H1 (cell line): Measurements from ENCODE around the gene CCL26.
"Not testable (repeated sequence)": the region's sequence is repeated elsewhere in the genome, so short reads cannot be mapped to it uniquely, and the experiment has no call there.

Source experiments
- EZH2 ChIP-seq: fragments of 200-600 bp; sonication (generic); IDR thresholded peaks from 2 replicates; pipeline ENCODE4 v1.7.1; 2012; ENCODE audit warnings: low read depth, mild to moderate bottlenecking, moderate library complexity, low read length, inconsistent platforms; ENCODE audit not compliant: severe bottlenecking
- HDAC6 ChIP-seq: IDR thresholded peaks from one replicate; pipeline ENCODE4 v1.7.1; 2012; ENCODE audit warnings: low read depth, mild to moderate bottlenecking, inconsistent platforms, low read length, moderate library complexity
- MAFK ChIP-seq: IDR thresholded peaks from 2 replicates; pipeline ENCODE4 v1.6.1; 2012; ENCODE audit warnings: low read depth, mild to moderate bottlenecking, improper control_type of control experiment, low read length
- SAP30 ChIP-seq: fragments of 300-600 bp; sonication (generic); IDR thresholded peaks from 2 replicates; pipeline ENCODE4 v1.7.1; 2012; ENCODE audit warnings: low read length, moderate library complexity, mild to moderate bottlenecking, inconsistent platforms; ENCODE audit not compliant: insufficient read depth, insufficient replicate concordance
- TCF12 ChIP-seq: IDR thresholded peaks from 2 replicates; pipeline ENCODE4 v1.6.1; 2011; ENCODE audit warnings: low read depth, mild to moderate bottlenecking, low read length
- TF ChIP-seq, protein P1 (sequence below): IDR thresholded peaks from 2 replicates; pipeline ENCODE4 v1.6.1; 2011; ENCODE audit warnings: low read length, improper control_type of control experiment
- TF ChIP-seq, protein P2 (sequence below), 3 experiments: IDR thresholded peaks; 1 replicate in 2 of 3; 2 replicates in 1 of 3; pipeline versions ENCODE4 v1.5.1 to v1.6.1; 2011; ENCODE audit warnings: low read length in 3 of 3, mild to moderate bottlenecking in 3 of 3, inconsistent platforms in 2 of 3, low read depth in 1 of 3, moderate library complexity in 1 of 3; ENCODE audit not compliant: insufficient read depth in 1 of 3; ENCODE audit errors: control extremely low read depth in 1 of 3

DNA sequence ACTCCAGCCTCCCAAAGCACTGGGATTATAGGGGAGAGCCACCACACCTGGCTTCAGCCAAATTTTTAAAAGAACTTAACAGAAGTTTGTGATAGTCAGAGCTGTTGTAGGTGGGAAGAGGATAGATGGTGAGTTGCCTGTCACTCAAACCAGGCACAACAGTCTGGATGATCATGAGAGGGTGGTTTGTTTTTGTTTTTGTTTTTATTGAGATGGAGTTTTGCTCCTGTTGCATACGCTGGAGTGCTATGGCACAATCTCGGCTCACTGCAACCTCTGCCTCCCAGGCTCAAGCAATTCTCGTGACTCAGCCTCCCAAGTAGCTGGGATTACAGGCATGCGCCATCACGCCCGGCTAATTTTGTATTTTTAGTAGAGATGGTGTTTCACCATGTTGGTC lies 1.9 kb upstream of the CCL26 start:
- TF ChIP-seq, protein P1, sequence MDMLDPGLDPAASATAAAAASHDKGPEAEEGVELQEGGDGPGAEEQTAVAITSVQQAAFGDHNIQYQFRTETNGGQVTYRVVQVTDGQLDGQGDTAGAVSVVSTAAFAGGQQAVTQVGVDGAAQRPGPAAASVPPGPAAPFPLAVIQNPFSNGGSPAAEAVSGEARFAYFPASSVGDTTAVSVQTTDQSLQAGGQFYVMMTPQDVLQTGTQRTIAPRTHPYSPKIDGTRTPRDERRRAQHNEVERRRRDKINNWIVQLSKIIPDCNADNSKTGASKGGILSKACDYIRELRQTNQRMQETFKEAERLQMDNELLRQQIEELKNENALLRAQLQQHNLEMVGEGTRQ = not testable (repeated sequence)
- TF ChIP-seq, protein P2, sequence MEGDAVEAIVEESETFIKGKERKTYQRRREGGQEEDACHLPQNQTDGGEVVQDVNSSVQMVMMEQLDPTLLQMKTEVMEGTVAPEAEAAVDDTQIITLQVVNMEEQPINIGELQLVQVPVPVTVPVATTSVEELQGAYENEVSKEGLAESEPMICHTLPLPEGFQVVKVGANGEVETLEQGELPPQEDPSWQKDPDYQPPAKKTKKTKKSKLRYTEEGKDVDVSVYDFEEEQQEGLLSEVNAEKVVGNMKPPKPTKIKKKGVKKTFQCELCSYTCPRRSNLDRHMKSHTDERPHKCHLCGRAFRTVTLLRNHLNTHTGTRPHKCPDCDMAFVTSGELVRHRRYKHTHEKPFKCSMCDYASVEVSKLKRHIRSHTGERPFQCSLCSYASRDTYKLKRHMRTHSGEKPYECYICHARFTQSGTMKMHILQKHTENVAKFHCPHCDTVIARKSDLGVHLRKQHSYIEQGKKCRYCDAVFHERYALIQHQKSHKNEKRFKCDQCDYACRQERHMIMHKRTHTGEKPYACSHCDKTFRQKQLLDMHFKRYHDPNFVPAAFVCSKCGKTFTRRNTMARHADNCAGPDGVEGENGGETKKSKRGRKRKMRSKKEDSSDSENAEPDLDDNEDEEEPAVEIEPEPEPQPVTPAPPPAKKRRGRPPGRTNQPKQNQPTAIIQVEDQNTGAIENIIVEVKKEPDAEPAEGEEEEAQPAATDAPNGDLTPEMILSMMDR (IDR thresholded peaks at IDR 0.05; ENCODE audit: control extremely low read depth in 1 of 3, insufficient read depth in 1 of 3, low read depth in 1 of 3, low read length in 3 of 3) = not testable (repeated sequence)
- TF ChIP-seq EZH2, TCF12, MAFK, SAP30, HDAC6: not testable (repeated sequence)
